Neuronal stem cell (in vitro differentiated cells): Measurements from ENCODE around the gene ADK.

Source experiments
- DNase-seq: peaks from one replicate; pipeline ENCODE4 v3.0.0-alpha.2; 2013; ENCODE audit warnings: low spot score
- H2AFZ ChIP-seq: one replicate; pipeline ENCODE4 v1.6.1; 2013; ENCODE audit warnings: mild to moderate bottlenecking, low read length, inconsistent platforms
- H2AK5ac ChIP-seq: 2 replicates; pipeline ENCODE4 v1.6.1; 2013; ENCODE audit warnings: low read depth, mild to moderate bottlenecking, inconsistent platforms, low read length, moderate library complexity, mixed read lengths
- H2BK120ac ChIP-seq: 2 replicates; pipeline ENCODE4 v1.6.1; 2013; ENCODE audit warnings: low read depth, mild to moderate bottlenecking, inconsistent platforms, low read length, moderate library complexity, mixed read lengths
- H2BK12ac ChIP-seq: one replicate; pipeline ENCODE4 v1.6.1; 2013; ENCODE audit warnings: low read length, inconsistent platforms
- H2BK15ac ChIP-seq: 2 replicates; pipeline ENCODE4 v1.6.1; 2013; ENCODE audit warnings: mild to moderate bottlenecking, low read length, inconsistent platforms, mixed read lengths
- H2BK5ac ChIP-seq: one replicate; pipeline ENCODE4 v1.6.1; 2013; ENCODE audit warnings: inconsistent platforms, mild to moderate bottlenecking, low read length, moderate library complexity
- H3K14ac ChIP-seq: one replicate; pipeline ENCODE4 v1.6.1; 2013; ENCODE audit warnings: low read length, inconsistent platforms
- H3K18ac ChIP-seq: 2 replicates; pipeline ENCODE4 v1.6.1; 2013; ENCODE audit warnings: low read length, inconsistent platforms
- H3K23ac ChIP-seq: 2 replicates; pipeline ENCODE4 v1.6.1; 2013; ENCODE audit warnings: low read depth, mild to moderate bottlenecking, mixed read lengths, low read length, inconsistent platforms; ENCODE audit not compliant: poor library complexity
- H3K27ac ChIP-seq: replicated peaks from 3 replicates; pipeline ENCODE4 v1.5.1; 2013; ENCODE audit warnings: low read length, inconsistent platforms
- H3K27me3 ChIP-seq, 3 experiments: 2 replicates each; pipeline ENCODE4 v1.6.1; 2013; ENCODE audit warnings: low read length in 3 of 3, mild to moderate bottlenecking in 2 of 3, inconsistent platforms in 1 of 3, low read depth in 1 of 3, mixed read lengths in 1 of 3, moderate library complexity in 1 of 3; ENCODE audit not compliant: control insufficient read depth in 3 of 3, insufficient read depth in 3 of 3
- H3K36me3 ChIP-seq, 2 donors: replicated peaks in 1 of 2; 2 replicates each; pipeline ENCODE4 v1.6.1; 2013; ENCODE audit warnings: low read length in 2 of 2; ENCODE audit not compliant: control insufficient read depth in 2 of 2, insufficient read depth in 2 of 2
- H3K4ac ChIP-seq: 2 replicates; pipeline ENCODE4 v1.6.1; 2013; ENCODE audit warnings: inconsistent platforms, mild to moderate bottlenecking, low read length, moderate library complexity
- H3K4me1 ChIP-seq, 2 donors: 1 replicate in 1 of 2; 2 replicates in 1 of 2; pipeline ENCODE4 v1.6.1; 2013; ENCODE audit warnings: low read length in 2 of 2, low read depth in 1 of 2; ENCODE audit not compliant: control insufficient read depth in 2 of 2, insufficient read depth in 1 of 2
- H3K4me2 ChIP-seq: one replicate; pipeline ENCODE4 v1.6.1; 2013; ENCODE audit warnings: mild to moderate bottlenecking, low read length, inconsistent platforms; ENCODE audit not compliant: insufficient read depth, poor library complexity, severe bottlenecking
- H3K4me3 ChIP-seq, 2 donors: 2 replicates each; pipeline ENCODE4 v1.5.1; 2013; ENCODE audit warnings: low read length in 2 of 2, mild to moderate bottlenecking in 2 of 2, inconsistent platforms in 1 of 2, moderate library complexity in 1 of 2
- H3K79me1 ChIP-seq: one replicate; pipeline ENCODE4 v1.6.1; 2013; ENCODE audit warnings: low read depth, mild to moderate bottlenecking, inconsistent platforms, low read length, moderate library complexity
- H3K9ac ChIP-seq: one replicate; pipeline ENCODE4 v1.6.1; 2013; ENCODE audit warnings: mild to moderate bottlenecking, low read depth, low read length, inconsistent platforms; ENCODE audit not compliant: poor library complexity
- H3K9me3 ChIP-seq, 2 donors: replicated peaks in 1 of 2; 2 replicates each; pipeline versions ENCODE3 to v1.6.1; 2013; ENCODE audit warnings: low read length in 2 of 2, mild to moderate bottlenecking in 2 of 2, inconsistent platforms in 1 of 2, low read depth in 1 of 2, mixed read lengths in 1 of 2, moderate library complexity in 1 of 2; ENCODE audit not compliant: control insufficient read depth in 2 of 2, insufficient read depth in 1 of 2
- H4K8ac ChIP-seq: one replicate; pipeline ENCODE4 v1.6.1; 2013; ENCODE audit warnings: low read depth, mild to moderate bottlenecking, inconsistent platforms, low read length, moderate library complexity
- H4K91ac ChIP-seq: one replicate; pipeline ENCODE4 v1.6.1; 2013; ENCODE audit warnings: low read length, low read depth, mild to moderate bottlenecking, inconsistent platforms; ENCODE audit not compliant: poor library complexity
- WGBS, 2 donors: extraction: QIAGEN DNeasy Blood & Tissue Kit; methylation state at CpG; one replicate each; pipeline ENCODE4 v1.1.7; 2013; ENCODE audit warnings: missing lambda C conversion rate in 2 of 2, mixed read lengths in 1 of 2; ENCODE audit not compliant: insufficient read length in 2 of 2, insufficient replicate concordance in 1 of 2; ENCODE audit errors: extremely low coverage in 2 of 2; 5-methylcytosine and 5-hydroxymethylcytosine counted together

Gene ADK

DNA sequence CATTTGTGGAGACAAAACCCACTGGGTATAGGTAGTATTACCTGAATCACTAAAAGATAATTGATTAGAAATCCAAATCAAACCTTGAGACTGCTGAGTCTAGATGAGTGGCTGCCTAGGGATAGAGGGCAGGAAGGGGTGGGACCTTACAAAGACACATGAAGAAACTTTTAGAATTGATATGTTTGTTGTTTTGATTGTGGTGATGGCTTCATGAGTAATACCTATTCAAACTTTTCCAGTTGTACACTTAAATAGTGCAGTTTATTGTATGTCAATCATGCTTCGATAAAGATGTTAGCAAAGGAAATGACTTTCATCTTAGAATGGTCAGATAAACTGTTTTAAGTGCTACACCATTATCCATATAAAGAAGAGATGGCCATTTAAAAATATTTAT lies 486.7 kb downstream of the ADK start:
- H3K4me1 ChIP-seq = peaks cover 2 to 4% of the 10 kb centered on the region in 2 donors
- WGBS, 2 donors = no CpG with 5 or more reads among the region's 1 CpG
- no peak overlapping the region for H2BK120ac ChIP-seq
- no peak overlapping the region for H3K18ac ChIP-seq
- H3K4me2 ChIP-seq = no peak overlapping the region
- no peak overlapping the region for H3K27ac ChIP-seq
- H3K9me3 ChIP-seq = peaks cover 2 to 17% of the 10 kb centered on the region in 2 donors
- no peak overlapping the region for H4K8ac ChIP-seq
- H3K14ac ChIP-seq = no peak overlapping the region
- no peak overlapping the region for H3K9ac ChIP-seq
- no peaks in the 10 kb centered on the region for H3K36me3 ChIP-seq
- no peak overlapping the region for H2AFZ ChIP-seq
- H3K23ac ChIP-seq = no peak overlapping the region
- H3K4me3 ChIP-seq = no peak overlapping the region
- no peak overlapping the region for H2AK5ac ChIP-seq
- H3K4ac ChIP-seq = no peak overlapping the region
- H2BK15ac ChIP-seq = no peak overlapping the region
- H3K79me1 ChIP-seq = no peaks in the 10 kb centered on the region
- H2BK12ac ChIP-seq = no peak overlapping the region
- no peak for DNase-seq
- H3K27me3 ChIP-seq = no peaks in the 10 kb centered on the region
- H2BK5ac ChIP-seq = no peak overlapping the region
- H4K91ac ChIP-seq = no peak overlapping the region

GRCh38 chr10:74640134-74640921 lies 489.3 kb downstream of the ADK start:
- H2BK12ac ChIP-seq = no peak overlapping the region
- peak overlapping the region; percentile 83 for H2AFZ ChIP-seq
- peak overlapping the region; percentile 52 for H3K27ac ChIP-seq
- H3K18ac ChIP-seq = no peak overlapping the region
- no peak overlapping the region for H4K91ac ChIP-seq
- H3K27me3 ChIP-seq = no peaks in the 10 kb centered on the region
- no peak overlapping the region for H3K4me3 ChIP-seq
- H3K4me2 ChIP-seq = no peak overlapping the region
- H2AK5ac ChIP-seq = no peak overlapping the region
- no peak overlapping the region for H3K14ac ChIP-seq
- no peak overlapping the region for H2BK15ac ChIP-seq
- H3K4ac ChIP-seq = no peak overlapping the region
- no peak overlapping the region for H2BK5ac ChIP-seq
- peak; percentile 17 for DNase-seq
- no peak overlapping the region for H4K8ac ChIP-seq
- no peaks in the 10 kb centered on the region for H3K79me1 ChIP-seq
- H3K9ac ChIP-seq = no peak overlapping the region
- peaks cover 4 to 18% of the 10 kb centered on the region in 2 donors for H3K9me3 ChIP-seq
- WGBS, 2 donors = no CpG with 5 or more reads among the region's 5 CpGs
- peaks cover 2 to 4% of the 10 kb centered on the region in 2 donors for H3K4me1 ChIP-seq
- no peak overlapping the region for H2BK120ac ChIP-seq
- no peak overlapping the region for H3K23ac ChIP-seq
- no peaks in the 10 kb centered on the region for H3K36me3 ChIP-seq

- Histone ChIP-seq H2BK5ac (no peak overlapping the region), H2BK12ac (no peak overlapping the region), H2AK5ac (no peak overlapping the region), H3K9ac (no peak overlapping the region), H3K79me1 (no peaks in the 10 kb centered on the region), H3K4ac (no peak overlapping the region), H3K23ac (no peak overlapping the region), H4K8ac (no peak overlapping the region), H3K4me2 (no peak overlapping the region), H3K27ac (no peak overlapping the region), H4K91ac (no peak overlapping the region), H3K14ac (no peak overlapping the region), H3K27me3 (no peaks in the 10 kb centered on the region), H3K9me3 (peaks cover 2 to 14% of the 10 kb centered on the region in 2 donors), H3K18ac (no peak overlapping the region), H3K4me3 (no peak overlapping the region), H2BK15ac (no peak overlapping the region), H2BK120ac (no peak overlapping the region), H2AFZ (no peak overlapping the region), H3K4me1 (peaks cover 4 to 16% of the 10 kb centered on the region in 2 donors), H3K36me3 (no peaks in the 10 kb centered on the region)
- no CpG with 5 or more reads among the region's 1 CpG for WGBS, 2 donors
- no peak for DNase-seq
These were observed 490.6 kb downstream of the ADK start for GRCh38 chr10:74641659-74642058.

GRCh38 chr10:74642901-74643595 lies 492.0 kb downstream of the ADK start:
- Histone ChIP-seq H3K9ac (no peak overlapping the region), H4K8ac (no peak overlapping the region)
- DNase-seq = no peak

More at GRCh38 chr10:74642901-74643595, 492.0 kb downstream of the ADK start:
- H3K36me3 ChIP-seq = no peaks in the 10 kb centered on the region
- no peak overlapping the region for H3K27ac ChIP-seq
- no peak overlapping the region for H2BK12ac ChIP-seq
- H3K4me2 ChIP-seq = no peak overlapping the region
- H3K79me1 ChIP-seq = no peaks in the 10 kb centered on the region
- peaks cover 2 to 14% of the 10 kb centered on the region in 2 donors for H3K9me3 ChIP-seq
- no peak overlapping the region for H3K4me3 ChIP-seq
- H2BK120ac ChIP-seq = no peak overlapping the region
- H3K27me3 ChIP-seq = no peaks in the 10 kb centered on the region
- no peak overlapping the region for H3K18ac ChIP-seq
- no peak overlapping the region for H3K14ac ChIP-seq
- H4K91ac ChIP-seq = no peak overlapping the region
- H3K23ac ChIP-seq = no peak overlapping the region
- peaks cover 4 to 16% of the 10 kb centered on the region in 2 donors for H3K4me1 ChIP-seq
- 100% methylated on average over 1 of the region's 1 CpG; no CpG with 5 or more reads in 1 of the 2 donors for WGBS, 2 donors
- H3K4ac ChIP-seq = no peak overlapping the region
- no peak overlapping the region for H2AFZ ChIP-seq
- no peak overlapping the region for H2BK15ac ChIP-seq
- no peak overlapping the region for H2BK5ac ChIP-seq
- H2AK5ac ChIP-seq = no peak overlapping the region
